ENCODE results near the gene ZFYVE1. TPM values are rescaled to one million over a fixed set of nuclear protein-coding genes. Genes with fewer than 3 reads are reported as not detected.
"Not testable (repeated sequence)": the region's sequence is repeated elsewhere in the genome, so short reads cannot be mapped to it uniquely, and the experiment has no call there.

ZFYVE1 gene
- total RNA-seq, 1 donor from 2014 or later, result 50.6 TPM

DNA sequence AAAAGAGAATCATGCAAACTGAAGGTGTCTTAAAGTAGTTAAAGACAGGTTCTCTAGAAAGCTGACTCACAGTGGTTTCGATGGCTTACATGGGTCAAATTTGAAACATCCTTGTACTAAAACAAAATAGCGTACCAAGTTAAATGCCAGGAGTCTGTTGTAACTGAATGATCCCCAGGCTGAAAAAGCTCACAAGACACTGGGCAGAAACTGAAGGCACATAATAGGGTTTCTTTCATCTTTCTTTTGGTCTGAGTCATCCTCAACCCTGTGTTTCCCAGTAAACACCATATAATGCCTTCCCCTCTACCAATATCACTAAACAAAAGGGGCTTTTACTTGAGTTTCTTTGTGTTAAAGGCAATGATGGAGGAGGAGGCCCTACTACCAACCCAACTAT, 12.8 kb downstream of the ZFYVE1 start:
- no peaks in the 10 kb centered on the region for H3K9me3 Mint-ChIP-seq (ENCODE audit: unreplicated experiment)
- no peak overlapping the region for H3K4me3 Mint-ChIP-seq (ENCODE audit: unreplicated experiment)
- H3K4me1 Mint-ChIP-seq (ENCODE audit: unreplicated experiment), result peaks cover 1% of the 10 kb centered on the region
- DNase-seq (ENCODE audit: low spot score), result no peak
- TF ChIP-seq, protein P1, sequence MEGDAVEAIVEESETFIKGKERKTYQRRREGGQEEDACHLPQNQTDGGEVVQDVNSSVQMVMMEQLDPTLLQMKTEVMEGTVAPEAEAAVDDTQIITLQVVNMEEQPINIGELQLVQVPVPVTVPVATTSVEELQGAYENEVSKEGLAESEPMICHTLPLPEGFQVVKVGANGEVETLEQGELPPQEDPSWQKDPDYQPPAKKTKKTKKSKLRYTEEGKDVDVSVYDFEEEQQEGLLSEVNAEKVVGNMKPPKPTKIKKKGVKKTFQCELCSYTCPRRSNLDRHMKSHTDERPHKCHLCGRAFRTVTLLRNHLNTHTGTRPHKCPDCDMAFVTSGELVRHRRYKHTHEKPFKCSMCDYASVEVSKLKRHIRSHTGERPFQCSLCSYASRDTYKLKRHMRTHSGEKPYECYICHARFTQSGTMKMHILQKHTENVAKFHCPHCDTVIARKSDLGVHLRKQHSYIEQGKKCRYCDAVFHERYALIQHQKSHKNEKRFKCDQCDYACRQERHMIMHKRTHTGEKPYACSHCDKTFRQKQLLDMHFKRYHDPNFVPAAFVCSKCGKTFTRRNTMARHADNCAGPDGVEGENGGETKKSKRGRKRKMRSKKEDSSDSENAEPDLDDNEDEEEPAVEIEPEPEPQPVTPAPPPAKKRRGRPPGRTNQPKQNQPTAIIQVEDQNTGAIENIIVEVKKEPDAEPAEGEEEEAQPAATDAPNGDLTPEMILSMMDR (IDR thresholded peaks at IDR 0.05; ENCODE audit: unreplicated experiment), result no peak
- no peak overlapping the region for H3K27ac Mint-ChIP-seq (ENCODE audit: unreplicated experiment)
- H3K36me3 Mint-ChIP-seq (ENCODE audit: low read depth, unreplicated experiment), result peaks cover 54% of the 10 kb centered on the region
- peaks cover 7% of the 10 kb centered on the region for H3K27me3 Mint-ChIP-seq (ENCODE audit: unreplicated experiment)

GRCh38 chr14:73011189-73011588, 15.7 kb downstream of the ZFYVE1 start:
- not testable (repeated sequence) for H3K9me3 Mint-ChIP-seq (ENCODE audit: unreplicated experiment); H3K4me3 Mint-ChIP-seq (ENCODE audit: unreplicated experiment); DNase-seq (ENCODE audit: low spot score); H3K27ac Mint-ChIP-seq (ENCODE audit: unreplicated experiment); H3K27me3 Mint-ChIP-seq (ENCODE audit: unreplicated experiment)
- Mint-ChIP-seq H3K36me3 (ENCODE audit: low read depth, unreplicated experiment) (peaks cover 49% of the 10 kb centered on the region), H3K4me1 (ENCODE audit: unreplicated experiment) (peaks cover 16% of the 10 kb centered on the region)

GRCh38 chr14:73008501-73008900, 18.4 kb downstream of the ZFYVE1 start:
- Mint-ChIP-seq H3K4me1 (ENCODE audit: unreplicated experiment) (peaks cover 16% of the 10 kb centered on the region), H3K9me3 (ENCODE audit: unreplicated experiment) (no peaks in the 10 kb centered on the region), H3K4me3 (ENCODE audit: unreplicated experiment) (no peak overlapping the region), H3K36me3 (ENCODE audit: low read depth, unreplicated experiment) (peaks cover 42% of the 10 kb centered on the region), H3K27ac (ENCODE audit: unreplicated experiment) (no peak overlapping the region), H3K27me3 (ENCODE audit: unreplicated experiment) (peaks cover 3% of the 10 kb centered on the region)
- no peak for DNase-seq (ENCODE audit: low spot score)
- TF ChIP-seq, protein P1 (IDR thresholded peaks at IDR 0.05; ENCODE audit: unreplicated experiment), result no peak

- Mint-ChIP-seq H3K27ac (ENCODE audit: unreplicated experiment) (no peak overlapping the region), H3K27me3 (ENCODE audit: unreplicated experiment) (peaks cover 3% of the 10 kb centered on the region), H3K9me3 (ENCODE audit: unreplicated experiment) (no peaks in the 10 kb centered on the region), H3K36me3 (ENCODE audit: low read depth, unreplicated experiment) (peaks cover 40% of the 10 kb centered on the region), H3K4me1 (ENCODE audit: unreplicated experiment) (peaks cover 16% of the 10 kb centered on the region), H3K4me3 (ENCODE audit: unreplicated experiment) (peak overlapping the region; percentile 48)
- TF ChIP-seq, protein P1 (IDR thresholded peaks at IDR 0.05; ENCODE audit: unreplicated experiment), result no peak
- no peak for DNase-seq (ENCODE audit: low spot score)
These were observed 19.1 kb downstream of the ZFYVE1 start for GRCh38 chr14:73007835-73008234.

- H3K4me1 Mint-ChIP-seq (ENCODE audit: unreplicated experiment), result peaks cover 24% of the 10 kb centered on the region
- H3K4me3 Mint-ChIP-seq (ENCODE audit: unreplicated experiment); H3K9me3 Mint-ChIP-seq (ENCODE audit: unreplicated experiment); H3K27ac Mint-ChIP-seq (ENCODE audit: unreplicated experiment); H3K27me3 Mint-ChIP-seq (ENCODE audit: unreplicated experiment); DNase-seq (ENCODE audit: low spot score): not testable (repeated sequence)
- H3K36me3 Mint-ChIP-seq (ENCODE audit: low read depth, unreplicated experiment), result peaks cover 36% of the 10 kb centered on the region
These were observed 22.3 kb downstream of the ZFYVE1 start for GRCh38 chr14:73004641-73005040.

DNA sequence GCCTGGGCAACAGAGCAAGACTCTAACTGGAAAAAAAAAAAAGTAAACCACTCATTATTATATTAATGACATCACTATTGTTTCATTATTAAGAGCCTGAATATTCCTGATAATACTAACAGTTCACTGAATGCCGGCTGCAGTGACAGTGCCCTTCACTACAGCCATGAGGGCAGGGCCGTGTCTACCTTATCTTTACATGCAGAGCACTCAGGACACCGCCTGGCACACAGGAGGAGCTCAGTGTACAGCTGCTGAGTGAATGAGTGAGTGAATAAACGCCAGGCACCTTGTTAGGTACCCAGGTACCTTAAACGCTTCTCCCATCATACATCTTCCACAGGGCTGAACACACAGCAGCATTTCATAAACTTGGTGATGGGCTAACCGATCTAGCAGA, 23.2 kb downstream of the ZFYVE1 start:
- Mint-ChIP-seq H3K4me3 (ENCODE audit: unreplicated experiment) (peak overlapping the region; percentile 6), H3K27me3 (ENCODE audit: unreplicated experiment) (peaks cover 3% of the 10 kb centered on the region), H3K27ac (ENCODE audit: unreplicated experiment) (no peak overlapping the region), H3K4me1 (ENCODE audit: unreplicated experiment) (peaks cover 18% of the 10 kb centered on the region), H3K36me3 (ENCODE audit: low read depth, unreplicated experiment) (peaks cover 28% of the 10 kb centered on the region), H3K9me3 (ENCODE audit: unreplicated experiment) (no peaks in the 10 kb centered on the region)
- DNase-seq (ENCODE audit: low spot score), result no peak
- TF ChIP-seq, protein P1 (IDR thresholded peaks at IDR 0.05; ENCODE audit: unreplicated experiment), result no peak

Measured in endothelial cell (in vitro differentiated cells).